NCI-H1436 treated with DMSO at 0.1 percent for 48 hours (cell line): ENCODE results near the gene RAB36.

Experiments
- DNase-seq: peaks from one replicate; lab custom pipeline; 2025; lab: John Stamatoyannopoulos, UW

Gene RAB36

GRCh38 chr22:23144932-23145877 is at the start of gene RAB36:
RAB36 (plus strand) TSS chr22:23145477; CDS start chr22:23146617, 1,140 bp downstream.
- peak; percentile 97 for DNase-seq

- no peak for DNase-seq
Measured at GRCh38 chr22:23095733-23096342, 49.4 kb upstream of the RAB36 start.

DNA sequence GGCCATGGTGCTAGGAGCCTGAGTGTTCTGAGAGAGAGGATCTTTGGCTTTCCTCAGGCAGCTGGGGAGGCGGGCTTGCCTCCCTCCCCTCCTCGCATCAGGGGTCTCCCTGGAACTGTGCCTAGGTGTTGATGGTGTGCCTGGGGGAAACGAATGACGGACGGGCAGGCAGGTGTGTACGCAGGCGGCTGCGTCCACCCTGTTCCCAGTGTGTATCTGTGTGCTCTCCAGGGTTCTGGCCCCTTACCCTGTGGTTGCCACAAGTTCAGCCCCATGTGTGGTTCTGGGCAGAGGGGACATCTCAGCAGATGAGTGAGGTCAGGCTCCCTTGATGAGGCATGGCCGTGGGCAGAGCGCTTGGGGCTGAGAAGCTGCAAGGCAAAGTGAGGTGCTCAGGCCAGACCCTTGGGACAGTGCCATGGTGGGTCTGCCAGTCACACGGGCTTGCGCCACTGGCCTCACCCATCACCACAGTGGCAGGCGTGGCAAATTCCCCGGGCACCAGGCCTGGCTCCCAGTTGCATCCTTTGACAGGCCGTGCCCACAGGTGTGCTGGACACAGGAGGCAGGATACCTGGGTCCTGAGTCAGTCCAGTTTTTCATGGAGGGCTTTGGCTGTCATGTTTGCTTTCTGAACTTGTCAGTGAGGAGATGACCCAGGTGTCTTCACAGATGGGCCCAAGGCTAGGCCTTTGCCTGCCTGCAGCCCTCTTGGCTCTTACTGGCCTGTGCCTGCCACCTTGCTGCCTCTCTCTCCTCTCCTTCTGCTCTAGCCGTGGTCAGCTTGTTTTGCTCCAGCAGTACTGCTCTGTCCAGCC is 47.7 kb upstream of the RAB36 start:
- no peak for DNase-seq

DNA sequence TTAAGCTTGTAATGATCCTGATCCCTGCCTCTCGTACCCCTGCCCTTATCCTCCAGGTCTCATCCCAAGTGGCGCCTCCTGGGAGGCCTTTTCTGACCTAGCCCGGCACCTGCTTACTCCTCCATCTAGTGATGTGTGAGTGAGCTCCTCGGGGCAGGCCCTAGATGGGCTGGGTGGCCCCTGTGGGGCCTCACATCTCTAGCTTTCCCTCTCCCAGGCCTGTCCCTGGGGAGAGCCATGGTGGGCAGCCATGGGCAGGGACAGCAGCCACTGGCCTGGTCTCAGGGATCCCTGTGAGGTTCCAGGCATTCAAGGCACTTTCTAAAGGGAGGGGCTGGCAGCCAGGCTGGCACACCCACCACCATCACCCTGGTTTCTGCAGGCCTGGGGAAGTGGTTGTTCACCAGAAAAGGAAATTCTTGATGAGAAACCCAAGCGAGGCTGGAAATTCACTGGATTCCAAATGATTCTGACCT is 47.0 kb upstream of the RAB36 start:
- no peak for DNase-seq

GRCh38 chr22:23098718-23099530 is 46.4 kb upstream of the RAB36 start:
- DNase-seq: no peak

GRCh38 chr22:23099531-23099804 is 45.8 kb upstream of the RAB36 start:
- DNase-seq: no peak

DNA sequence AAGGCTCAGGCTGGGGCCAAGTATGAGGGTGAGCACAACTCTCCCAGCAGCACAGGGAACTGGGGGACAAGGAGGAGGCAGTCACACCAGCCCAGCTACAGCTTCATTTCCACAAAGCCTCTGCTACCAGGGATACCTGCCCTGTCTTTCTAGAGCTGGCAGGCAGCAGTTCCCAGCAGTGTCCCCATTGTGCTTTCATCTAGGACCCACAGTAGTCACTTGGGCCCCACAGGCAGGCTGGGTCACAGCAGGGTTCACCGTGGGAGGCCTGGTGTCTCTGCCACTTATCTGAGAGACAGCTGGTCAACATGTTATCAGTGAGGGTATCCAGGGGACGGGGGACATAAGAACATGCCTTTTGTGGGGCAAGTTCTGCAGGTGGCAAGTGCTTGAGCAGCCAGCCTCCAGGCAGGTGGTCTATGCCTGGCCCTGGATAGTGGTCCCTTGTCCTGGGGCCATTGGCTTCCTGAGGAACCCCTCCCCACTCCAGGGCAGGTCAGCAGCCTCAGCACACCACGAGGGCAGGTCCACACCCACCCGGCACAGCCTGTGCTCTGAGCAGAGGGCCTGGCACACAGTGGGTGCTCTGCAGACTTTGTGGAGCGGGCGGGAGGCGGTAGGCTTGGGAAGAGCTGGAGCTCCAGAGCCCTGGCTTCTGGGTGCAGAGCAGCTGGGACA is 45.0 kb upstream of the RAB36 start:
- no peak for DNase-seq

GRCh38 chr22:23101524-23101923 is 43.8 kb upstream of the RAB36 start:
- DNase-seq: no peak

GRCh38 chr22:23102002-23102655 is 43.1 kb upstream of the RAB36 start:
- DNase-seq: no peak

DNA sequence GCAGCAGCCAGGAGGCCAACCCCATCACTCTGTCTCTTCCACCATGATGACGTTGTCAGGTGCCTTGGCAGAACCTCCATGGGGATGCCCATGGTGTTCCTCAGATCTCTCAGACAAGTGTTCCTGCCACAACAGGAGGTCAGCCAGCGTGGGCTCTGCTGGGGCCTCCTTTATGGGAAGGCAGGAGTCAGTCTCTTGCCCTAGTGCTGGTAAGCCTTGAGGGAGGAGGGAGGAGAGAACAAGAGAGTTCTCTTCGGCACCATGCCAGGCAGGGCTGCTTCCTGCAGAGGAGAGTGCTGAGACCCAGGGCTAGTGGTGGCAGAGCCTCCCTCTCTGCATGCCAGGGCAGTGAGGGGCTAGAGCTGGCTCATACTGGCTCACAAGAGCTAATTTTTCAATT is 42.5 kb upstream of the RAB36 start:
- DNase-seq: no peak

- no peak for DNase-seq
Measured at GRCh38 chr22:23103199-23103954, 41.9 kb upstream of the RAB36 start.

DNA sequence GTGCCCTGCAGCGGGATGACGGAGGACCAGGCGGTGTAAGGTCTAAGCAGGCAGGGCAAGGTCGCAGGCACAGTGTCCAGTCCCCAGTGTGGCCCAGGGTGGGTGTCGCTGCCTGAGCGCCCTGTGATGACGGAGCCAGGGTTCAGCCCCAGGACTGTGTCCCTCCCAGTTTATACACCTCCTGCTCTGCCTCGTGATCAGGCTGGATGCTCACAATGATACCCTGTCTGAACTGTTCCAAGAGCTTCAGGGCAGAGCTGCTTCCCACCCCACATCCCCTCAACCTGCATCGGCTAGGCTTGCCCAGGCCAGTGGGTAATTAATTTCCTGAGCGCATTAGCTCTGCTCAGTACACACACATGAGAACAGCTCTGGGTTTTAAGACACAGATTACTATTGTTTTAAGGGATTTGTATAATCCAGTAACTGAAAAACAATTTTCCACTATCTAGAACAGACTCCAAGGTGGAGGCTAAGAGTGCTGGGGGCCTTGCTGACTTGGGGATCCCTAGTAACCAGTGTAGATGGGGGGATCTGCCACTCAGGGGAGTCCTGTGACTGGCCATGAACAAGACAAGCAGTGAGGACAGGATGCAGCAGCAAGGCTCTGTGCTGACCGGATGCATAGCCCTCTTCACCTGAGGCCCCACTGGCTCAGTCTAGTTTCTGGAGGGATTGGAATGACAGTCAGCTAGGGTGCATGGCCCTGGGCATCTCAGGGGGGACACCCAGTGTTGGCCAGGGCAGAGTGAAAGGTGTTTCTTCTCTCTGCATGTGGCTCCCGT is 40.9 kb upstream of the RAB36 start:
- no peak for DNase-seq

DNA sequence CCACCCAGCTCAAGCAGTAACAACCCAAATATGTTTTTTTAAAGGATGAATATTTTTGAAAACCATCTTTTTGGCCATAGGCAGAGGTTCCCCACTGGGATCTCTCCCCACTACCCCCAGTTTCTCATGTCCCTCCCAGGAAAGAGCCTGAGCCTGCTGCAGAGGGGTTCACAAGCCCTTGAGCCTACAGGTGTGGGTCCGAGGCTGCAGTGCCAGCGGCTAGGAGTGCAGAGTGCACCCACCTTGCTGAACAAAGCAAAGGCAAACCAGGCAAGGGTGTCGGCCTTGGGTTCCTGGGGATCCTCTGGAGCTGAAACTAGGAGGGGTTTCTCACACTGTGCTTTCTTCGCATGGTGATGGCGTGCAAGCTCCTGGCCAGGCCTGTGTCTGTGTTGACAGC is 40.0 kb upstream of the RAB36 start:
- no peak for DNase-seq

GRCh38 chr22:23105919-23106318 is 39.4 kb upstream of the RAB36 start:
- no peak for DNase-seq

GRCh38 chr22:23106344-23106743 is 38.9 kb upstream of the RAB36 start:
- no peak for DNase-seq

GRCh38 chr22:23106906-23107367 is 38.3 kb upstream of the RAB36 start:
- DNase-seq: no peak

GRCh38 chr22:23107487-23108248 is 37.6 kb upstream of the RAB36 start:
- DNase-seq: no peak
